ENCODE measurements around the gene MGMT. TPM values are rescaled to one million over a fixed set of nuclear protein-coding genes. Genes with fewer than 3 reads are reported as not detected.

MGMT gene
- polyA plus RNA-seq, 3 donors, result 9.5 to 23.5 (median 17.5) TPM

- no peak for TF ChIP-seq CTCF (IDR thresholded peaks at IDR 0.05)
- Histone ChIP-seq H3K27ac (ENCODE audit: low read depth in 1 of 2, low read length in 2 of 2) (no peak overlapping the region), H2AFZ (ENCODE audit: insufficient read depth, low read depth, low read length, poor library complexity, severe bottlenecking) (no peak overlapping the region), H3K79me2 (ENCODE audit: insufficient read depth, low read length) (no peaks in the 10 kb centered on the region), H3K4me2 (replicated peaks; ENCODE audit: extremely low read depth, low read length, poor library complexity, severe bottlenecking) (no peak overlapping the region), H3K27me3 (ENCODE audit: control insufficient read depth in 2 of 2, insufficient read depth in 2 of 2, low read length in 2 of 2) (no peaks in the 10 kb centered on the region), H3K4me3 (replicated peaks in 1 of 3; ENCODE audit: low read depth in 2 of 3, low read length in 3 of 3) (no peak overlapping the region), H3K4me1 (ENCODE audit: control insufficient read depth in 1 of 2, insufficient read depth in 2 of 2, low read length in 2 of 2) (no peaks in the 10 kb centered on the region), H3K9ac (ENCODE audit: insufficient read depth, low read length, poor library complexity, severe bottlenecking) (no peak overlapping the region), H4K20me1 (ENCODE audit: insufficient read depth, low read length) (no peaks in the 10 kb centered on the region), H3K9me3 (replicated peaks in 1 of 2; ENCODE audit: control insufficient read depth in 1 of 2, insufficient read depth in 1 of 2, low read length in 2 of 2) (peaks cover 11 to 24% of the 10 kb centered on the region in 2 donors), H3K36me3 (replicated peaks in 1 of 2; ENCODE audit: control insufficient read depth in 1 of 2, insufficient read depth in 2 of 2, low read length in 2 of 2) (no peaks in the 10 kb centered on the region)
- intact Hi-C loops (cut with micrococcal nuclease), result no loop called here
- no peak overlapping the region for H3K4me3 Mint-ChIP-seq
- DNase-seq, result no peak
- peaks cover 0 to 24% (median 13%) of the 10 kb centered on the region in 7 donors for H3K9me3 Mint-ChIP-seq
- H3K27me3 Mint-ChIP-seq (ENCODE audit: low read depth in 3 of 3), result peaks cover 0 to 2% (median 0%) of the 10 kb centered on the region in 3 donors
- no peak overlapping the region for H3K27ac Mint-ChIP-seq
- peaks cover 0 to 4% of the 10 kb centered on the region in 2 donors for H3K36me3 Mint-ChIP-seq
- no peaks in the 10 kb centered on the region for H3K4me1 Mint-ChIP-seq
- 100% methylated on average over 1 of the region's 6 CpGs for WGBS (ENCODE audit: insufficient coverage)
Measured at GRCh38 chr10:129560361-129560760, 93.3 kb downstream of the MGMT start.

GRCh38 chr10:129562487-129562886, 95.4 kb downstream of the MGMT start:
- DNase-seq, result no peak
- no peak overlapping the region for H3K4me3 ChIP-seq (replicated peaks in 1 of 3; ENCODE audit: low read depth in 2 of 3, low read length in 3 of 3)
- no peak overlapping the region for H2AFZ ChIP-seq (ENCODE audit: insufficient read depth, low read depth, low read length, poor library complexity, severe bottlenecking)
- Mint-ChIP-seq H3K36me3 (peaks cover 7 to 8% of the 10 kb centered on the region in 2 donors), H3K4me3 (no peak overlapping the region), H3K9me3 (peaks cover 1 to 23% (median 19%) of the 10 kb centered on the region in 7 donors), H3K4me1 (no peaks in the 10 kb centered on the region), H3K27me3 (ENCODE audit: low read depth in 3 of 3) (peaks cover 0 to 1% (median 0%) of the 10 kb centered on the region in 3 donors), H3K27ac (no peak overlapping the region)
- H3K27ac ChIP-seq (ENCODE audit: low read depth in 1 of 2, low read length in 2 of 2), result no peak overlapping the region
- peaks cover 11 to 24% of the 10 kb centered on the region in 2 donors for H3K9me3 ChIP-seq (replicated peaks in 1 of 2; ENCODE audit: control insufficient read depth in 1 of 2, insufficient read depth in 1 of 2, low read length in 2 of 2)
- H3K27me3 ChIP-seq (ENCODE audit: control insufficient read depth in 2 of 2, insufficient read depth in 2 of 2, low read length in 2 of 2), result no peaks in the 10 kb centered on the region
- no peak overlapping the region for H3K4me2 ChIP-seq (replicated peaks; ENCODE audit: extremely low read depth, low read length, poor library complexity, severe bottlenecking)
- no peak overlapping the region for H3K9ac ChIP-seq (ENCODE audit: insufficient read depth, low read length, poor library complexity, severe bottlenecking)
- no peaks in the 10 kb centered on the region for H3K4me1 ChIP-seq (ENCODE audit: control insufficient read depth in 1 of 2, insufficient read depth in 2 of 2, low read length in 2 of 2)
- 96% methylated on average over 6 of the region's 8 CpGs for WGBS (ENCODE audit: insufficient coverage)
- no peaks in the 10 kb centered on the region for H4K20me1 ChIP-seq (ENCODE audit: insufficient read depth, low read length)
- intact Hi-C loops (cut with micrococcal nuclease), result no loop called here
- H3K79me2 ChIP-seq (ENCODE audit: insufficient read depth, low read length), result no peaks in the 10 kb centered on the region
- TF ChIP-seq CTCF (IDR thresholded peaks at IDR 0.05), result no peak
- H3K36me3 ChIP-seq (replicated peaks in 1 of 2; ENCODE audit: control insufficient read depth in 1 of 2, insufficient read depth in 2 of 2, low read length in 2 of 2), result no peaks in the 10 kb centered on the region

Measured in CD14-positive monocyte (primary cell).